RWPE1 (cell line): ENCODE results near the gene MEF2D.
A peak's percentile ranks its signal among the peaks of the same experiment; 100 is the strongest.

Experiments
- CTCF ChIA-PET: fragments of 350-600 bp; sonication (Branson Sonifier 250); formaldehyde crosslinking; extraction: SDS; loops from one replicate; lab custom pipeline; 2021; lab: Yijun Ruan, JAX
- POLR2A ChIA-PET: fragments of 400-600 bp; formaldehyde crosslinking; extraction: SDS; loops from one replicate; lab custom pipeline; 2020; ENCODE audit warnings: antibody characterized with exemption; ENCODE audit not compliant: low non-redundant PET; lab: Yijun Ruan, JAX
- DNase-seq: peaks from one replicate; pipeline ENCODE4 v3.0.0; 2012; ENCODE audit warnings: low spot score
- H3K27ac ChIP-seq: fragments of 450-650 bp; 2 replicates; pipeline ENCODE4 v1.5.1; 2017
- TF ChIP-seq, protein P1 (sequence below): fragments of 450-650 bp; conservative IDR thresholded peaks from 2 replicates; pipeline ENCODE4 v1.5.1; 2017; ENCODE audit warnings: low read depth, mild to moderate bottlenecking

MEF2D gene

DNA sequence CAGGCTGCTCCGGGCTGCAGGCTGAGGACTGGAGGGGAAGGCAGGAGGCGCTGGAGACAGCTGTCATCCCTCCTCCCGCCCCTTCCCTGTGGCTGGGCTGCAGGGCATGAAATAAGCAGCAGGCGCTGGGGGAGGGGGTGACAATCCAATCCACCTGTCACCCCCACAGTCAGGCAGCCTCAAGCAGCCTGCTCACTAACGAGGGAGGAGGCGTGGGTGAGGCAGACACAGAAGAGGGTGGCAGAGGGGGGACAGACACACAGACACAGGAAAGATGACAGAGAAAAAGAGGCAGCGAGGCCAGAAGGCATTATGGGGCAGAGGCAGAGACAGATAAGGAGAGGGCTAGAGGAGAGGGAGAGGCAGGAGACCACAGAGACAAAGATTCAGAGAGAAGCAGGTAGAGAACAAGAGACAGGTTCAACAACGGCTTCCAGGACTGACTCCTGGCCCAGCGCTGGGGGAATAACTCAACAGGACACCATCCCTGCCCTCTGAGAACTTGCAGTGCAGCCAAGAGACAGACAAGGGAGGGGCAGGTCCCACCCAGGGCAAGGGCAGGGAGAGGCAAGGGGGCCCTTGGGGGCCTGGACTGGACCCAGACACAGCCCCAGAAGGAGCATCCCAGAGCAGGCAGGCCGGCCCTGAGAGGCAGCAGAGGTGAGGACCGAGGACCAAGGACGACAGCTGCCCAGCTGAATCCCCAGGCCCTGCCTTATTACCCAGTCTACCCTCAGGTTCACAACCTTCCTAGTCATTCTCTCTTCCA, 11.2 kb downstream of the MEF2D start:
- POLR2A ChIA-PET = no interaction called here
- TF ChIP-seq, protein P1, sequence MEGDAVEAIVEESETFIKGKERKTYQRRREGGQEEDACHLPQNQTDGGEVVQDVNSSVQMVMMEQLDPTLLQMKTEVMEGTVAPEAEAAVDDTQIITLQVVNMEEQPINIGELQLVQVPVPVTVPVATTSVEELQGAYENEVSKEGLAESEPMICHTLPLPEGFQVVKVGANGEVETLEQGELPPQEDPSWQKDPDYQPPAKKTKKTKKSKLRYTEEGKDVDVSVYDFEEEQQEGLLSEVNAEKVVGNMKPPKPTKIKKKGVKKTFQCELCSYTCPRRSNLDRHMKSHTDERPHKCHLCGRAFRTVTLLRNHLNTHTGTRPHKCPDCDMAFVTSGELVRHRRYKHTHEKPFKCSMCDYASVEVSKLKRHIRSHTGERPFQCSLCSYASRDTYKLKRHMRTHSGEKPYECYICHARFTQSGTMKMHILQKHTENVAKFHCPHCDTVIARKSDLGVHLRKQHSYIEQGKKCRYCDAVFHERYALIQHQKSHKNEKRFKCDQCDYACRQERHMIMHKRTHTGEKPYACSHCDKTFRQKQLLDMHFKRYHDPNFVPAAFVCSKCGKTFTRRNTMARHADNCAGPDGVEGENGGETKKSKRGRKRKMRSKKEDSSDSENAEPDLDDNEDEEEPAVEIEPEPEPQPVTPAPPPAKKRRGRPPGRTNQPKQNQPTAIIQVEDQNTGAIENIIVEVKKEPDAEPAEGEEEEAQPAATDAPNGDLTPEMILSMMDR = no peak
- no peak for DNase-seq
- CTCF ChIA-PET = interaction anchor here (0.6 to 0.9 kb wide), 2 partner anchors 9 to 44 kb away, joined by 3 to 4 read pairs; no protein-coding TSS in a partner anchor
- peak overlapping the region; percentile 82 for H3K27ac ChIP-seq

DNA sequence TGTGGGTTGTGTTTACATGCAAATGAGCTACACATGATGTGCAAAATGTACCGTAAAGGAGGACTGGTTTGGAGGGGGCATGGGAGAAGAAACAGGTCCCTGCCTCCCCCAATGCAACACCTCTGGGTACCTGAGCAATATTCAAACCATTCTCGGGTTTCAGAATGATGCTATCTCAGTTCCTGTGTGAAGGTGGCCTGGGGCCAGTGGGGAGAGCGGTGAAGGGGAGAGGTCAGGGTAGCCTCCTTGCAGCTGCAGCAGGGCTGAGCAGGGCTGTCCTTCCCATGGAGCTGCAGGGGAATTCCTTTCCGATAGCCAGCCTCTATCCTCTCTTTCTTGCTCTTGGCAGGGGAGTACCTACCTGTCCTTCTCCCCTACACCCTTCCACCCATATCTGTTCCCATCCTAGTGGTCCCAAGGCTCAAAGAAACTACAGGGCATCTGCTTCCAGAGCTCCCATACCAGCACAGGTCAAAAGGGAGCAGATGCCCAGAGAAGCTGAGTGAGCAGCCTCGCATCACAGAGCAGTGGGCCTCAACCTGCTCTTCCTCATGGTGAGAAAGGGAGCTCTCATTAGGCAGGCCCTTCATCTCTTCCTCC, 11.9 kb downstream of the MEF2D start:
- ChIA-PET CTCF (interaction anchor here (1.1 kb wide), 1 partner anchor 12 kb away, joined by 3 read pairs; no protein-coding TSS in a partner anchor), POLR2A (no interaction called here)
- H3K27ac ChIP-seq = peak overlapping the region; percentile 82
- no peak for DNase-seq
- TF ChIP-seq, protein P1 = no peak

DNA sequence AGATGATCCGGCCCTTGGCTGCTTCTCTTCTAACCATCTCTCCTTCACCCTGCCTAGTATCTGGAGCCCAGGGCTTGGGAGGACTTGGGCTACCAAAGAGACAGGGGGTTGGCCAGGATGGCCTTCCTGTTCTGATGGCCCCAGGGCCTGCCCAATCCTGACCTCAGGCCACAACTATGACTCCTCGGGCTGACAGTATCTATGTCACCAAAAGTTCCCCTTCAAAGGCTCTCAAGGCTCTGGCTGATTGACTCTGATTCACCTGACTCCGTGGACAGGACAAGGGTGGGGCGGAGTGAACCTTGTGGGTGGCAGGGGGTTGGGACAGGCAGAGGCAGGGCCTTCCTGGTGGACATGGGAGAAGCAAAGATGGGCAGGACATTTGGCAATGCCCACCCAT, 12.7 kb downstream of the MEF2D start:
- CTCF ChIA-PET = interaction anchor here (1.1 kb wide), 1 partner anchor 12 kb away, joined by 3 read pairs; no protein-coding TSS in a partner anchor
- POLR2A ChIA-PET = no interaction called here

DNA sequence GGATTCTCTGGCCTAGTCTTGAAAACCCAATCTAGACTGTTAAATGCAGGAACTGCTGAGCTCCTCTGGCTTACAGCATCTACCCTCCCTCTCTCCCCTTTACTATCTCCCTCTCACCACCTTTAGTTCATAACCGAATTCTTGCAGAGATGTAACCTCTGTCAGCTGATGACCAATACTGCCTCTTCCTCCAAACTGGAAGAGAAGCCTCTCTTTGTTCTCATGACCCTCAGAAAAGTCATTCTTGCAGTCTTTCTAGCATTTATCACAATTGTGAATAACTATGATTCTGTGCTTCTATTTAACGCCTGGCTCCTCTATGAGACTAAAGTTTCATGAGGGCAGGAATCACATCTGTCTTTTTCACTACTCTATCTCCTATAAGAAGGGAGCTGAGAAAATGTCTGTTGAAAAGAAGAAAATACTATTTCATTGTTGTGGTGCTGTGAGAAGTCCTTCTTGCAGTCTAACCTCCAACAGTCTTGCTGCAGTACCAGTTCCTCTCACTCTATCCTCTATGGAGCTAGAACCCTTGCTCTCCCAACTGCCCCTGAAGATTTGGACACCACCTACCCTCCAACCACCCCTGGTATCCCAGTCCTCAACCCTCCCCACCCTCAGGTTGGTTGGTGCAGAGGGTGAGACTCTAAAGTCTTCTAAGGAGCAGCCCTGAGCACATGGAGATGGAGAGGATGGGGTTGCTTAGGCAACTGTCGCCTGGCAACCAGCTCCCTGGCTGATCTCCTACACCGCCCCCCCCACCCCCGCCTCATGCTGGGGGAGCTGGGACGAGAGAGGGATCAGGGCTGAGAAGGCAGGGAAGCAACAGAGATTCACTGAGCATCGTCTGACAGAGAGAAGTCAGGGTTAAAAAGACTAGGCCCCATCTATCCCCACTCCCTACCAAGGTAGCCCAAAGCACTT, 13.9 kb downstream of the MEF2D start:
- TF ChIP-seq, protein P1 = no peak
- ChIA-PET POLR2A (interaction anchor here (0.6 kb wide), 1 partner anchor 555 kb away, joined by 3 read pairs; no protein-coding TSS in a partner anchor), CTCF (no interaction called here)
- no peak for DNase-seq
- no peak overlapping the region for H3K27ac ChIP-seq

More for the DNA sequence above, 12.7 kb downstream of the MEF2D start:
- no peak for DNase-seq
- TF ChIP-seq, protein P1 = no peak
- peak overlapping the region; percentile 82 for H3K27ac ChIP-seq

DNA sequence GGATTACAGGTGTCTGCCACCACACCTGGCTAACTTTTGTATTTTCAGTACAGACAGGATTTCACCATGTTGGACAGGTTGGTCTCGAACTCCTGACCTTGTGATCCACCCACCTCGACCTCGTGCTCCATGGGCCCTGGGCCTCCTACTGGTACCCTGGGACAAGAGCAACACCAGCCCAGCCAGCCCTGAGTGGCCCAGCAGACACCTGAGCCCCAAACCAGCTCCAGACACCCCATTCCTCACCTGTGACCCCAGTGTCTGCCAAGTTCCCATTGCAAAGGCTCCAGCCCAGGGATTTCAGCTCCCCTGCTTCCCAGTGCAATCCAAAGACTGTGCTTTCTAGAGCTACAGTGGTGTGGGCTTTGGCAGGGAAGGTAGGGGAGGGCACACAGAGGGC, 14.6 kb downstream of the MEF2D start:
- DNase-seq = no peak
- ChIA-PET POLR2A (interaction anchor here (0.6 kb wide), 2 partner anchors 16 to 555 kb away, joined by 3 to 9 read pairs; no protein-coding TSS in a partner anchor), CTCF (no interaction called here)
- TF ChIP-seq, protein P1 = no peak
- H3K27ac ChIP-seq = no peak overlapping the region
